VCaP (cell line): ENCODE results near the gene DIAPH3.

Experiments
- H3K27ac ChIP-seq: fragments of 450-650 bp; 2 replicates; pipeline ENCODE4 v1.5.1; 2017
- CTCF ChIP-seq: fragments of 450-650 bp; conservative IDR thresholded peaks from 2 replicates; pipeline ENCODE4 v1.5.1; 2017; ENCODE audit warnings: mild to moderate bottlenecking, moderate library complexity

DIAPH3 gene

DNA sequence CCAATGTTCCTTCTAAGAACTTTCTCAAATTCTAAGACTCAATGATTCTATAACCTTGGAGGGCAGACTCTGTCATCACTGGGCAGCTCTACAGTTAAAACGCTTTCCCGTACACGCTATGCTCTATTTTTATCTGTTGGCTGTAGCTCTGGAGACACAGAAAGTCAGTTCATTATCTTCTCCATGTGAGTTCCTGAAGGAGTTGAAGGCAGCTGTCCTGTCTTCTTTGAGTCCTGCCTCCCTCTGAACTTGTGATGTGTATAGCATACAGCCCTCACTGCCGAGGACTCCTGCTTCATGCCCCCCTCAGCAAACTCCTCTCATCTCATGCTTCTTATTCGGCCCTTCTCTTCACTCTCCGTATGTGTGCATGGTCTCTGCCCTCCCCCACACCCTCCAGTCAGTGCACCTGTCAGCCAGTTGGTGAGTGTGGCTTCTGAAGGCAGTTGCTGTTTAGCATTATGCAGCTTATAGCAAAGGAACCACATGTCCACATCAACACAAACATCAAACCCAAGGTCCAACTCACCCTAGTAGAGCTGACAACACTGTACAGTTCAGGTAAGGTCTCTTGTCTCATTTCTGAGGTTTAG is 504.9 kb downstream of the DIAPH3 start:
- H3K27ac ChIP-seq: no peak overlapping the region
- no peak for TF ChIP-seq CTCF

DNA sequence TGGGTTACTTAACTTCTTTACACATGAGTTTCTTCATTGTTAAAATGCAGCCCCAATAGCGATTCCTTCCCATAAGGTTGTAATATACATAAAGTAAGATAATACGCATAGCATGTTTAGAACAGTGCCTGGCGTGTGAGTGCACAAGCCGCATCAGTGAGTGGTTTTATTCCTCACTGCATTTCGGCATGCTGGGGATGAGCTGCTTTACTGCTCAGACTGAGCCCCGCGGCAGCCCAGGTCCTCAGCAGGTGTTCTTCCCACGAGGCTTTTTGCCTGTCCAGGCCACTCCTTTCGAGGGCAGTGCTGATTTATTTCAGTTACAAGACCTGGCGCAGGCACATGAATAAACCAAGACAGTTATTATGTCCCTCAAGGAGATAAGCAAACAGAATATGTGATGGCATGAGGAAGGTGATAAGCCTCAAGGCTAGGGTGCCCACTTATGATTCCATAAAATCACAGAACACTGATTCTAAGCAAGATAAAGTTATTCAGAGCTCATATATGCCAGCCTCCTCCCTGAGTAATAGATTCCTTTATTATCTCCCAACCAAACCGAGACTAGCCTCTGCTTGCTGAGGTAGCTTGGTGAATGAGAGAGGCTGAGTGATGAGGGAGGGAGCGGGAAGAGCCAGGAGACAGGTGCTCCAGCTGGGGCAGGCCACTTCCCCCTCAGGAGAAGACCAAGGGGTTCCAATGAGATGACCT is 505.5 kb downstream of the DIAPH3 start:
- no peak overlapping the region for H3K27ac ChIP-seq
- TF ChIP-seq CTCF: no peak

- no peak overlapping the region for H3K27ac ChIP-seq
- TF ChIP-seq CTCF: no peak
These were observed 509.8 kb downstream of the DIAPH3 start for GRCh38 chr13:59653916-59654315.

DNA sequence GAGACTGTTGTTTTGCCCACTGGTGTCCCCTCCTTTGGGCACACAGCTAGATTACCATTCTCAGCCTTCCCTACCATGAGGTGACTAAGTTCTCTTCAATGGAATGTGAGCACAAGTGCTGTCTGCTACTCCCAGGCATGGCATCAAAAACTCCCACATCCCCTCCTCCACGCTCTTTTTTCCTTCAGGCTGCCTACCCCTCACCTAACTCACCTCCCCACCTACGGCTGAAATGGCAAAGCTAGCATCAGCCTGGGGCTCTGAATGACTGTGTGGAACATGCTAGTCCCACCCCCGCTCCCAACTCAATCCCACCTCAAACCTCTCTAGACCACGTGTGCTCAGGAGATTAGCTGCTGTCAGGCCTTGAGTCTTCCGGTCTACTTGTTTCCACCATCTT is 512.2 kb downstream of the DIAPH3 start:
- H3K27ac ChIP-seq: no peak overlapping the region
- no peak for TF ChIP-seq CTCF

DNA sequence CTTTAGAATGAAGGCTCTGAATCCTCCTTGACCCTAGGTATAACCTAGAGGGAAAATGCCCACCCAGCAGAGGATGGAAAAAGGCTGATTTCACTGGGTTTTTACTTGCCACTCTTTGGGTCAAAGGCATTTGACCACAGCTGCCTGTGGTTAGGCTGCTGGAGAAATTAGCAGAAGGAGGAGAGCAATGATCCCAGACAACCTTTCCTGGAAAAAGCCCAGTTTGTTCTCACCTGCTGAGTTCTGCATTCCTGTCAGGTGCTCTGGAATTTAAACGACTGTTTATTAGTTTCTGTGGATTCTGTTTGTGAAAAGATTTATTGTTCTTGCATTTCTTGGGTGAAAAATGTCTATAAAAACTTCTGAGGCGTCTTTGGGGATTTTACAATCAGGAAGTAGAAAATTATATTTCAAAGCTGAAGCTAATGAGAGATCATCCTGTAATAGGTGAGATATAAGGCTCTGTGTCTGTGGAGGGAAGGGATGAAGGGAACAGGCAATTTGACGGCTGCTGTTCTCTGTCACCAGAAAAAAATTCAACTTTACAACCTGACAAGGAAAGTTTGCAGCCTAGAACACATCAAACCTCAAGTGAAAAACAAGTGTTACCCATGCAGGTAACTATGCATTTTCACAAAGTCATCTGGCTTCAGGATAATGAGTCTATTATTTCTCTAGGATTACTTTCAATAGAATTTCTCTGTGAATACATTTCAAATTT is 519.7 kb downstream of the DIAPH3 start:
- TF ChIP-seq CTCF: no peak

DNA sequence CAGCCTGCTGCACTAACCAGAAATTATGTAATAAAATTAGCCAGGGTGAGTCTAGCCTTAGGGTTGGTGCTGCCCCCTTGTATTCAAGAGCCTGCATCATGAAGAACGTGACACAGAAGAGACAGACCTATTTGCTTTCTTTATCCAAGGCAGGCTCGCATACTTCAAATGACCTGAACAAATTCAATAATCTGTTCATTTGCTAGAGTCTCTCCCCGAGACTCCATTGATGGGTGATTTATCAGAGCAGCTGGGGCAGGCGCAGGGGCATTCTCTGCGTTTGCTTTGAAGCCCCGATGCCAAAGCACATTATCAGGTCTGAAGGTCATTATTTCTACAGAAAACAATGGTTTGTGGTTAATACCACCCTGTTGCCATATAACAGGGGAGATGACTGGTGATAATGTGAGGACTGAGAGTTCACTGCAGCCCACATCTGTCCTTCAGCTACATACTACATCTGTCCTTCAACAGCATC is 520.3 kb downstream of the DIAPH3 start:
- TF ChIP-seq CTCF: no peak
- no peak overlapping the region for H3K27ac ChIP-seq

More for the DNA sequence above, 519.7 kb downstream of the DIAPH3 start:
- H3K27ac ChIP-seq: no peak overlapping the region

DNA sequence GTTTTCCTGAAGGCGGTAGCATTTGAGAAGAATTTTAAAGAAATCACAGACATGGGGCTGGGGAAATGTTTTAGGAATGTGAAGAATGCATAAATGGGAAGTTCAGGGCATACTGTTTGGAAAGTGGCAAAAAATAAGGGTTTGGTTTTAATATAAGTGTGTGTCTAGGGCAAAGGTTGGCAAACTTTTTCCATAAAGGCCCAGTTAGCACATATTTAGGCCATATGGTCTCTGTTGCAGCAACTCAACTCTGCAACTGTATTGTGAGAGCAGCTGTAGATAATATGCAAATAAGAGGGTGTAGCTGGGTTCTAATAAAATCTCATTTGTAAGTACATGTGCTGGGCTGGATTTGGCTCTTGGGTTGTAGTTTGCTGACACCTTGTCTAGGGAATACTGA is 521.9 kb downstream of the DIAPH3 start:
- no peak for TF ChIP-seq CTCF
- no peak overlapping the region for H3K27ac ChIP-seq
